GM12801 (cell line): ENCODE measurements around the gene SETD5.

Source experiments
- CTCF ChIP-seq: IDR thresholded peaks from one replicate; pipeline ENCODE4 v1.5.1; 2011; ENCODE audit warnings: control low read depth; ENCODE audit not compliant: insufficient read length; ENCODE audit errors: extremely low read depth

SETD5 gene

DNA sequence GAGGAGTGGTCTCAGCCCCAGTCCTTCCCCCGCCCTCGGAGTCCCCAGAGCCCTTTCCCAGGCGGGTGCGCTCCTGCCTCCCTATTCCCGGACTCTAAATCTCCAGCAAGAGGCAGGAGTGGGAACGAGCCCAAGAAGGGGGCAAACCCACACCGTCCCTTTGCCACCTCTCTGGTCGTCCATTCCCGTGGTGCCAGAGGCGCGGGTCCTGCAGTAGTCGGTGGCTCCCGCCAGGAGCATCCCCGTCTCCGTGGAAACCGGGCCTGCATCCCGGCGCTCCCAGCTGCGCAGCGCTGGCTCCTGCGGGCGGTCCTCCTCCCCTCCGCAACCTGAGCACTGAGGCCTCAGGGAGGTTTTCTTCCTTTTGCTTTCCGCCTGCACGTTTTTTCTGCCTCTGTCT, 111.4 kb downstream of the SETD5 start:
- no peak for TF ChIP-seq CTCF

DNA sequence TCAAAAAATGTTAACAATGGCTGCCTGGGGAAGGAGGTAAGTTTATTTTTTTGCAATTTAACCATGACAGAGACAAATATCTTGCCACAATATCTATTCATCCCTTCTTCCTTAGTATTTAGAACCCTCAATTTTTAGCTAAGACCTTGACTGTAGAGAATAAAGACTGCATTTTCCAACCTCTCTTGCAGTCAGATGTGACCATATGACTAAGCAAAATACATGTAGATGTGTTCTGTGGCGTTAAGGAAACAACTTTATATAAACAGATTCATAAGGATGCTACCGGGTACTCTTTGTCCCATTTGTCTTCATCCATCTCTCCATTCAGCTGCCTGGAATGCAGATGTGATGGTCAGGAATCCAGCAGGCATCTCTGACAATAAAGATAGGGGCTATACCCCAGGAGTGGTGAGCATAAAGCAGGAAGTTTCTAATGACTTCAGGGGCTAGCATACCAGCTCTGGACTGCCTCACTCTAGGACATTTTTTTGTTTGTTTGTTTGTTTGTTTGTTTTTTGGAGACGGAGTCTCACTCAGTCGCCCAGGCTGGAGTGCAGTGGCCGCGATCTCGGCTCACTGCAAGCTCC, 115.1 kb downstream of the SETD5 start:
- no peak for TF ChIP-seq CTCF

GRCh38 chr3:9514306-9514705, 116.9 kb downstream of the SETD5 start:
- no peak for TF ChIP-seq CTCF

GRCh38 chr3:9514956-9515355, 117.5 kb downstream of the SETD5 start:
- TF ChIP-seq CTCF: no peak

DNA sequence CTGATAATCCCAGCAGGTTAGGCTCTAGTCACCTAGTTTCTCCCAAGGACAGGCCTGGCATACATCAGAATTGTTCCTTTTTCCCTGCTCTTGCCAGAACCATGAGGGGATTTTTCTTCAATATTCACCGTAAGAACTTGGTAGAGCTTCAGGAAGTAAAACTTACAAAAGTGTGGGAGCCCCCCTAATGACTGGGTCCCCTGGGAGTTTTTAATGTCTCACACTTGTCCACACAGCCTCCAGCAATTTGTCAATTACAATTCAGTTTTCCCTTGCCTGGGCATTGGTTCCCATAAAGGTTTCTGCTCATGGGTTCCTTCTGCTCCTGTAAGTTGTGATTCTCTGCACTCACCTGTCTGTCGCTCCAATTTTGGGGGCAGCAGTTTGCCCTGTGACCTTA, 127.7 kb downstream of the SETD5 start:
- TF ChIP-seq CTCF: no peak
